Right atrium auricular region (tissue), 2 donors: Measurements from ENCODE around the gene TNS3. TPM values are rescaled to one million over a fixed set of nuclear protein-coding genes. Genes with fewer than 3 reads are reported as not detected.
A peak's percentile ranks its signal among the peaks of the same experiment; 100 is the strongest.

Experiments
- DNase-seq: peaks from one replicate; pipeline ENCODE4 v3.0.0-alpha.2; 2019; ENCODE audit warnings: low spot score
- H3K27ac ChIP-seq, 2 donors: fragments of 200-600 bp; sonication (generic); 1 replicate in 1 of 2; 2 replicates in 1 of 2; pipeline ENCODE4 v1.5.1; 2016 to 2019
- H3K27me3 ChIP-seq, 2 donors: fragments of 200-600 bp; sonication (generic); one replicate each; pipeline versions ENCODE4 v1.5.1 to v1.6.0; 2017 to 2019
- H3K36me3 ChIP-seq: fragments of 200-600 bp; sonication (generic); one replicate; pipeline ENCODE4 v1.5.1; 2016
- H3K4me1 ChIP-seq, 2 donors: fragments of 200-600 bp; sonication (generic); one replicate each; pipeline versions ENCODE4 v1.5.1 to v1.6.0; 2017 to 2019
- H3K4me3 ChIP-seq, 2 donors: fragments of 200-600 bp; sonication (generic); 1 replicate in 1 of 2; 2 replicates in 1 of 2; pipeline ENCODE4 v1.5.1; 2017 to 2019; ENCODE audit warnings: mild to moderate bottlenecking in 1 of 2, moderate library complexity in 1 of 2
- H3K9me3 ChIP-seq, 2 donors: fragments of 200-600 bp; sonication (generic); one replicate each; pipeline ENCODE4 v1.5.1; 2019
- CTCF ChIP-seq, 2 donors: fragments of 200-600 bp; sonication (generic); IDR thresholded peaks; one replicate each; pipeline ENCODE4 v1.5.1; 2019; ENCODE audit warnings: antibody characterized with exemption in 2 of 2
- total RNA-seq, 2 donors: library from RNA; depleted of rRNA; stranded (reverse); fragments of >200 nt; gene quantifications; one replicate each; pipeline ENCODE4 v1.1.0, GENCODE V29; 2016

TNS3 gene
- total RNA-seq, 2 donors from 2014 or later = 39.7 to 44.4 TPM

DNA sequence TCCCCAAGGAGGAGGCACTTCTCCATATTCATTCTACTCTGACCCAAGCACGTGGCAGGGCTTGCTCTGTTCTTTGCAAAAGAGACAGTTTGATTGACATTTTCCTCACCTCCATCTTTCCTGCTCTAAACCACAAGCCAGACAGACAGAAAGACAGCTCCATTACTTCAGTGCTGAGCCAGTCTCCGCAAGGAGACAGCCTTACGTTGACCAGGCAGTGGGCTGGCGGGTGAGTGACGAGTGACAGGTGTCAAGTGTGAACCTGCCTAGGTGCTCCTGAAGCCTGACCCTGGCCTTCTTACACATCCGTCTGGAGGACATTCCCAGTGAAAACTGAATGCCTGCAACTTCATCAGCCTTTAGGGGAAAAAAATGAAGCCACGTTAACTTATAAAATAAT is 314.6 kb downstream of the TNS3 start:
- peaks cover 0 to 12% of the 10 kb centered on the region in 2 donors for H3K4me1 ChIP-seq
- no peak for TF ChIP-seq CTCF (IDR thresholded peaks at IDR 0.05)
- DNase-seq = no peak
- no peak overlapping the region for H3K4me3 ChIP-seq
- H3K27me3 ChIP-seq = no peaks in the 10 kb centered on the region
- no peaks in the 10 kb centered on the region for H3K36me3 ChIP-seq
- H3K27ac ChIP-seq = no peak overlapping the region
- peaks cover 0 to 3% of the 10 kb centered on the region in 2 donors for H3K9me3 ChIP-seq

DNA sequence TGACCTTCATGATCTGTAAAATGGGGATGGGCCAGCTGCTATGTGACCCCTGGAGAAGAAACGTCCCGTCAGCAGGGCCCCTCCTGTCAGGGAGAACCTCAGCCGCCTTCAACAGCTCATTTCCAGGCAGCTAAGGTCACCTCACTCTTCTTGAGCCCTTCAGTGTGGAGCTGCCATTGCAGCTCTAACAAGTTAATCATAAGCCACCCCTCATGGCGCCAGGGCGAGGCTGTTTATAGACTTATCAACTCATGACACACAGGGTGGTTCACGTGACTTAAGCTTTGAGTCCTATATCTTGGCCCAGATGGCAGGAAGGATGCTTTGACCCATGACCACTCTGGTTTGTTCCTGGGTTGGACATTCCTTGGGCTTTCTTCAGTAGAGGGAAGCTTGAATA is 315.1 kb downstream of the TNS3 start:
- H3K36me3 ChIP-seq = no peaks in the 10 kb centered on the region
- H3K4me1 ChIP-seq = peaks cover 0 to 12% of the 10 kb centered on the region in 2 donors
- H3K27ac ChIP-seq = peak overlapping the region in 1 of 2 donors; percentile 21
- peaks cover 0 to 3% of the 10 kb centered on the region in 2 donors for H3K9me3 ChIP-seq
- H3K4me3 ChIP-seq = no peak overlapping the region
- no peaks in the 10 kb centered on the region for H3K27me3 ChIP-seq
- no peak for DNase-seq
- no peak for TF ChIP-seq CTCF (IDR thresholded peaks at IDR 0.05)

DNA sequence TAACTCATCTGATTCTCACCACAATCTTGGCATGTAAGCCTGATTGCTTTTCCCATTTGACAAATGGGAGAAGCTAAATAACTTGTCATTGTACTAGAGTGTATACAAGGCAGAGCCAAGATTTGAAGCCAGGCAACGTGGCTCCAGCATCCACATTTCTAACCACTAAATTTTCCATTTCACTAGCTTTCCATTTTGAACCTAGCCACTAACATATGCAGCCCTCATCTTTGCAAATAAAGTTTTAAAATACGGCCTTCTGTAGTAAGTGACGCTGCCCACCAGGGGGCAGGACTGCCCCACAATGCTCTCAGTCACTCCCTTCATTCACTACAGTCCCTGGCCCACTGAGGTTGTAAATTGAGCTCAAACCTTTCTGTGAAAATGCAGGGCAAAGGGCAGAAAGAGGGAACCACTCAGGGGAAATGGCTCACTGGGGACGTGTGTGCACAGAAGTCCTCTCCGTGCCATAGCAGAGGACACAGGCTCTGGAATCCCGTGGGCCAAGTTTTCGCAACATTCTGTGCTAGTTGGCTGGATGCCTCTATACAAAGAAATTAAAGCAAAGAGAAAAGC is 315.7 kb downstream of the TNS3 start:
- H3K4me3 ChIP-seq = no peak overlapping the region
- H3K9me3 ChIP-seq = peaks cover 0 to 3% of the 10 kb centered on the region in 2 donors
- peak overlapping the region in 1 of 2 donors; percentile 21 for H3K27ac ChIP-seq
- TF ChIP-seq CTCF (IDR thresholded peaks at IDR 0.05) = peak; percentile 96
- no peaks in the 10 kb centered on the region for H3K36me3 ChIP-seq
- H3K4me1 ChIP-seq = peaks cover 0 to 12% of the 10 kb centered on the region in 2 donors
- no peak for DNase-seq
- H3K27me3 ChIP-seq = no peaks in the 10 kb centered on the region

- no peak for DNase-seq
- H3K36me3 ChIP-seq = no peaks in the 10 kb centered on the region
- TF ChIP-seq CTCF (IDR thresholded peaks at IDR 0.05) = no peak
- no peak overlapping the region for H3K4me3 ChIP-seq
- peaks cover 0 to 12% of the 10 kb centered on the region in 2 donors for H3K4me1 ChIP-seq
- H3K27ac ChIP-seq = no peak overlapping the region
- no peaks in the 10 kb centered on the region for H3K27me3 ChIP-seq
- peaks cover 0 to 3% of the 10 kb centered on the region in 2 donors for H3K9me3 ChIP-seq
These were observed 316.3 kb downstream of the TNS3 start for GRCh38 chr7:47265621-47266020.

GRCh38 chr7:47264021-47264651 is 317.8 kb downstream of the TNS3 start:
- H3K4me3 ChIP-seq = no peak overlapping the region
- H3K36me3 ChIP-seq = no peaks in the 10 kb centered on the region
- TF ChIP-seq CTCF (IDR thresholded peaks at IDR 0.05) = no peak
- no peaks in the 10 kb centered on the region for H3K27me3 ChIP-seq
- H3K4me1 ChIP-seq = peaks cover 0 to 12% of the 10 kb centered on the region in 2 donors
- peaks cover 0 to 3% of the 10 kb centered on the region in 2 donors for H3K9me3 ChIP-seq
- DNase-seq = no peak
- H3K27ac ChIP-seq = no peak overlapping the region
